H1 (cell line): ENCODE measurements around the gene TMTC4. TPM values are rescaled to one million over a fixed set of nuclear protein-coding genes. Genes with fewer than 3 reads are reported as not detected.

Experiments used
- CTCF ChIA-PET: fragments of 300-600 bp; sonication (Branson Sonifier 250); formaldehyde crosslinking; loops from one replicate; lab custom pipeline; 2021; ENCODE audit not compliant: partially characterized antibody; lab: Charles Lee
- POLR2A ChIA-PET: fragments of 300-600 bp; sonication (Branson Sonifier 250); formaldehyde crosslinking; loops from one replicate; lab custom pipeline; 2021; ENCODE audit warnings: inconsistent platforms; ENCODE audit not compliant: partially characterized antibody; lab: Charles Lee
- DNase-seq, 2 experiments: peaks; one replicate each; pipeline versions ENCODE4 v3.0.0 to v3.0.0-alpha.2; 2010 to 2022; ENCODE audit warnings: low spot score in 2 of 2, low read depth in 1 of 2, mixed read lengths in 1 of 2
- FAIRE-seq: peaks from 2 replicates; lab custom pipeline; 2011; peaks lifted over from hg19 to GRCh38; lab: Jason Lieb, UNC
- H2AFZ ChIP-seq: 2 replicates; pipeline ENCODE4 v1.8.1; 2012; ENCODE audit warnings: low read length, inconsistent platforms
- H2AK5ac ChIP-seq: 2 replicates; pipeline ENCODE4 v1.6.1; 2013; ENCODE audit warnings: low read depth, low read length
- H2BK120ac ChIP-seq: replicated peaks from 2 replicates; pipeline ENCODE3; 2013; ENCODE audit warnings: low read depth, low read length, inconsistent platforms
- H2BK12ac ChIP-seq: 2 replicates; pipeline ENCODE4 v1.6.1; 2013; ENCODE audit warnings: low read depth, low read length
- H2BK15ac ChIP-seq: 2 replicates; pipeline ENCODE4 v1.6.1; 2013; ENCODE audit warnings: low read length
- H2BK20ac ChIP-seq: 2 replicates; pipeline ENCODE4 v1.6.1; 2013; ENCODE audit warnings: low read length
- H2BK5ac ChIP-seq: 2 replicates; pipeline ENCODE4 v1.6.1; 2013; ENCODE audit warnings: low read depth, low read length
- H3K14ac ChIP-seq: 2 replicates; pipeline ENCODE4 v1.6.1; 2013; ENCODE audit warnings: inconsistent platforms; ENCODE audit not compliant: insufficient read length
- H3K18ac ChIP-seq: 2 replicates; pipeline ENCODE4 v1.6.1; 2013; ENCODE audit warnings: low read length; ENCODE audit errors: extremely low read depth
- H3K23ac ChIP-seq: 2 replicates; pipeline ENCODE4 v1.6.1; 2013; ENCODE audit warnings: inconsistent platforms; ENCODE audit not compliant: insufficient read length
- H3K23me2 ChIP-seq: 2 replicates; pipeline ENCODE4 v1.6.1; 2013; ENCODE audit warnings: low read depth, low read length
- H3K27ac ChIP-seq: 2 replicates; pipeline ENCODE4 v1.6.1; 2011; ENCODE audit warnings: low read depth, low read length, inconsistent platforms
- H3K27me3 ChIP-seq, 4 experiments: replicated peaks in 1 of 4; 1 replicate in 1 of 4; 2 replicates in 3 of 4; pipeline versions ENCODE4 v1.6.1 to v1.8.1; 2011 to 2013; ENCODE audit warnings: low read length in 3 of 4, mild to moderate bottlenecking in 3 of 4, inconsistent platforms in 2 of 4, mixed read lengths in 2 of 4, moderate library complexity in 1 of 4; ENCODE audit not compliant: control insufficient read depth in 3 of 4, insufficient read depth in 3 of 4; ENCODE audit errors: extremely low read depth in 1 of 4
- H3K36me3 ChIP-seq, 4 experiments: 2 replicates each; pipeline versions ENCODE4 v1.6.1 to v1.8.1; 2011 to 2013; ENCODE audit warnings: mild to moderate bottlenecking in 4 of 4, low read length in 3 of 4, moderate library complexity in 2 of 4, control low read depth in 1 of 4, inconsistent platforms in 1 of 4; ENCODE audit not compliant: insufficient read depth in 4 of 4, control insufficient read depth in 2 of 4
- H3K4ac ChIP-seq: replicated peaks from 2 replicates; pipeline ENCODE3; 2013; ENCODE audit warnings: low read length, low read depth, mixed read lengths, inconsistent platforms; ENCODE audit not compliant: insufficient read length
- H3K4me1 ChIP-seq, 4 experiments: replicated peaks in 1 of 4; 1 replicate in 1 of 4; 2 replicates in 3 of 4; pipeline versions ENCODE4 v1.6.1 to v1.8.1; 2011 to 2013; ENCODE audit warnings: low read length in 3 of 4, inconsistent platforms in 2 of 4, mixed read lengths in 1 of 4; ENCODE audit not compliant: insufficient read depth in 4 of 4, control insufficient read depth in 3 of 4
- H3K4me2 ChIP-seq, 2 experiments: 2 replicates each; pipeline versions ENCODE4 v1.6.1 to v1.8.1; 2011 to 2013; ENCODE audit warnings: low read depth in 2 of 2, low read length in 2 of 2, control low read depth in 1 of 2, inconsistent platforms in 1 of 2, mild to moderate bottlenecking in 1 of 2; ENCODE audit not compliant: insufficient read depth in 1 of 2
- H3K4me3 ChIP-seq, 4 experiments: fragments of 200-600, 300-600 bp in 1 of 4; sonication (generic), shearing (Covaris generic), sonication (Bioruptor Twin) in 1 of 4; 2 replicates each; pipeline versions ENCODE4 v1.5.1 to v1.8.1; 2011 to 2016; ENCODE audit warnings: low read length in 4 of 4, low read depth in 3 of 4, control low read depth in 2 of 4, inconsistent platforms in 2 of 4, mild to moderate bottlenecking in 2 of 4, mixed read lengths in 1 of 4, moderate library complexity in 1 of 4; ENCODE audit not compliant: insufficient read depth in 2 of 4; ENCODE audit errors: extremely low read depth in 1 of 4
- H3K56ac ChIP-seq: replicated peaks from 2 replicates; pipeline ENCODE3; 2013; ENCODE audit warnings: low read depth, mild to moderate bottlenecking, mixed read lengths, low read length, inconsistent platforms; ENCODE audit not compliant: insufficient read length
- H3K79me1 ChIP-seq: 2 replicates; pipeline ENCODE4 v1.6.1; 2013; ENCODE audit warnings: low read depth, low read length, control low read depth
- H3K79me2 ChIP-seq, 2 experiments: 2 replicates each; pipeline versions ENCODE4 v1.6.1 to v1.8.1; 2012 to 2013; ENCODE audit warnings: low read length in 2 of 2, mild to moderate bottlenecking in 2 of 2, inconsistent platforms in 1 of 2; ENCODE audit not compliant: insufficient read depth in 2 of 2, control insufficient read depth in 1 of 2
- H3K9ac ChIP-seq, 4 experiments: replicated peaks in 1 of 4; 1 replicate in 1 of 4; 2 replicates in 3 of 4; pipeline versions ENCODE4 v1.6.1 to v1.8.1; 2011 to 2013; ENCODE audit warnings: low read depth in 3 of 4, low read length in 3 of 4, control low read depth in 2 of 4, mild to moderate bottlenecking in 2 of 4, moderate library complexity in 2 of 4, inconsistent platforms in 1 of 4; ENCODE audit errors: extremely low read depth in 1 of 4
- H3K9me3 ChIP-seq, 2 experiments: 2 replicates each; pipeline versions ENCODE4 v1.6.1 to v1.8.1; 2012 to 2013; ENCODE audit warnings: mild to moderate bottlenecking in 2 of 2, moderate library complexity in 2 of 2, control low read depth in 1 of 2, inconsistent platforms in 1 of 2, low read depth in 1 of 2, low read length in 1 of 2, mixed read lengths in 1 of 2; ENCODE audit not compliant: insufficient read depth in 2 of 2
- H4K20me1 ChIP-seq, 2 experiments: replicated peaks in 1 of 2; 2 replicates each; pipeline versions ENCODE3 to v1.8.1; 2011 to 2013; ENCODE audit warnings: inconsistent platforms in 2 of 2, low read length in 2 of 2, mild to moderate bottlenecking in 1 of 2; ENCODE audit not compliant: insufficient read depth in 2 of 2, control insufficient read depth in 1 of 2
- H4K5ac ChIP-seq: 2 replicates; pipeline ENCODE4 v1.6.1; 2013; ENCODE audit warnings: low read length, low read depth, mixed read lengths, inconsistent platforms; ENCODE audit not compliant: insufficient read length
- H4K8ac ChIP-seq: 2 replicates; pipeline ENCODE4 v1.8.0; 2013; ENCODE audit warnings: mild to moderate bottlenecking, moderate library complexity, low read length, inconsistent platforms; ENCODE audit not compliant: insufficient read depth; ENCODE audit errors: extremely low read depth
- H4K91ac ChIP-seq: replicated peaks from 2 replicates; pipeline ENCODE3; 2013; ENCODE audit warnings: low read length, mixed read lengths, inconsistent platforms; ENCODE audit not compliant: insufficient read length
- EZH2 ChIP-seq: fragments of 200-600 bp; sonication (generic); IDR thresholded peaks from 2 replicates; pipeline ENCODE4 v1.7.1; 2012; ENCODE audit warnings: low read depth, mild to moderate bottlenecking, moderate library complexity, low read length, inconsistent platforms; ENCODE audit not compliant: severe bottlenecking
- WGBS, 2 experiments: shearing (Covaris generic) in 1 of 2; methylation state at CpG; one replicate each; pipeline versions ENCODE4 v1.1.6 to v1.1.7; 2013 to 2015; ENCODE audit warnings: low lambda C conversion rate in 2 of 2, mixed read lengths in 2 of 2, inconsistent platforms in 1 of 2, low coverage in 1 of 2, missing lambda C conversion rate in 1 of 2; ENCODE audit not compliant: insufficient replicate concordance in 2 of 2, insufficient coverage in 1 of 2, insufficient read length in 1 of 2; ENCODE audit errors: extremely low coverage in 1 of 2, missing lambda C conversion rate in 1 of 2; 5-methylcytosine and 5-hydroxymethylcytosine counted together
- polyA plus RNA-seq, 7 experiments: library from polyadenylated mRNA; depleted of rRNA in 3 of 7; stranded (reverse) in 5 of 7; unstranded in 2 of 7; fragments of >200 nt in 5 of 7; fragments of 200-250 nt in 2 of 7; gene quantifications; 1 replicate in 5 of 7; 2 replicates in 1 of 7; 4 replicates in 1 of 7; pipeline versions ENCODE4 v1.2.1 to v1.2.3, GENCODE V29; 2011 to 2013; ENCODE audit warnings: missing spikeins in 2 of 7, mixed read lengths in 2 of 7
- total RNA-seq: library from RNA; stranded (reverse); fragmentation: NEBNext Ultra II Directional; extraction: Animal tissue kit (Norgen Biotek cat#: 25700); gene quantifications from 2 replicates; pipeline ENCODE4 v1.2.1, GENCODE V29; 2021

TMTC4 gene
- total and polyA plus RNA-seq, 2 of the 8 experiments (the other 6 are each of a cell fraction or from before 2014, with no cell fraction given), result 26.3 to 42.6 TPM

- no peak overlapping the region for H3K4me2 ChIP-seq
- H2BK120ac ChIP-seq, result no peak overlapping the region
- H4K20me1 ChIP-seq, result no peaks in the 10 kb centered on the region
- no peak overlapping the region for H3K4ac ChIP-seq
- no peaks in the 10 kb centered on the region for H3K27me3 ChIP-seq
- no peak overlapping the region for H4K91ac ChIP-seq
- no peak overlapping the region for H2BK15ac ChIP-seq
- no peak overlapping the region for H3K14ac ChIP-seq
- H3K18ac ChIP-seq, result no peak overlapping the region
- H2AK5ac ChIP-seq, result no peak overlapping the region
- 70% methylated on average over 1 of the region's 1 CpG; no CpG with 5 or more reads in 1 of the 2 experiments for WGBS, 2 experiments
- no peak overlapping the region for H2BK12ac ChIP-seq
- DNase-seq, result no peak
- peaks cover 13 to 18% of the 10 kb centered on the region in 2 experiments for H3K9me3 ChIP-seq
- no peak overlapping the region for H4K8ac ChIP-seq
- ChIA-PET POLR2A (no interaction called here), CTCF (interaction anchor here (1.1 kb wide), 1 partner anchor 33 kb away, joined by 4 read pairs; no protein-coding TSS in a partner anchor)
- no peak overlapping the region for H3K27ac ChIP-seq
- H3K79me1 ChIP-seq, result no peaks in the 10 kb centered on the region
- no peak overlapping the region for H2BK5ac ChIP-seq
- no peak overlapping the region for H4K5ac ChIP-seq
- no peak overlapping the region for H3K4me3 ChIP-seq
- no peaks in the 10 kb centered on the region for H3K79me2 ChIP-seq
- H3K23me2 ChIP-seq, result no peaks in the 10 kb centered on the region
- H2BK20ac ChIP-seq, result no peak overlapping the region
- no peak for FAIRE-seq
- H3K56ac ChIP-seq, result no peak overlapping the region
- H3K4me1 ChIP-seq, result no peaks in the 10 kb centered on the region
- H2AFZ ChIP-seq, result no peak overlapping the region
- H3K36me3 ChIP-seq, result no peaks in the 10 kb centered on the region; a peak in 2 of 8 replicates
- no peak overlapping the region for H3K9ac ChIP-seq
- H3K23ac ChIP-seq, result no peak overlapping the region
- no peak for TF ChIP-seq EZH2
Observed at GRCh38 chr13:100689191-100689590, 14.6 kb upstream of the TMTC4 start.
